Vagina (tissue), 2 donors: ENCODE data around the gene KIDINS220.

Source experiments
- POLR2A ChIP-seq, 2 donors: fragments of 450-650 bp; IDR thresholded peaks; one replicate each; pipeline ENCODE4 v1.6.1; 2017; ENCODE audit warnings: antibody characterized with exemption in 2 of 2, mild to moderate bottlenecking in 2 of 2, moderate library complexity in 2 of 2
- TF ChIP-seq, protein P1 (sequence below), 3 experiments: fragments of 450-650 bp in 2 of 3; fragments of 200-600 bp in 1 of 3; sonication (generic) in 1 of 3; IDR thresholded peaks; one replicate each; pipeline ENCODE4 v1.5.1; 2017 to 2019; ENCODE audit warnings: antibody characterized with exemption in 3 of 3, mild to moderate bottlenecking in 2 of 3, moderate library complexity in 2 of 3

DNA sequence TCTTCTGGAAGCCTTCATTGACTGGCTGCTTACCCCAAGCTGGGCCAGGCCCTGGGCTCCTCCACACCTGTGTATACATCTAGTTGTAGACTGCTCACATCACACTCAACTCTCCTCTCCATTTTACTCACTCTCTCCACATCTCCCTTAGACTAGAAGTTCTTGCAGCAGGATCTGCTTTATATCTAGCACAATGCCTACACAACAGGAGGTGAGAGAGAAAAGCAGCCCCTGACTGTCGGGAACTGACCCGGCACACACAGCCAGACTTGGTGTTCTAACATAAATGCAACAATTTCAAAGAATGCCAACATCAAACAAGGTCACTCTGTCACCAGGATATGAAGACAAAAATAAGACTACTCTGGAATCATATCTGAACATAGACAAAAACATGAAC, 5.9 kb downstream of the KIDINS220 start:
- TF ChIP-seq, protein P1, sequence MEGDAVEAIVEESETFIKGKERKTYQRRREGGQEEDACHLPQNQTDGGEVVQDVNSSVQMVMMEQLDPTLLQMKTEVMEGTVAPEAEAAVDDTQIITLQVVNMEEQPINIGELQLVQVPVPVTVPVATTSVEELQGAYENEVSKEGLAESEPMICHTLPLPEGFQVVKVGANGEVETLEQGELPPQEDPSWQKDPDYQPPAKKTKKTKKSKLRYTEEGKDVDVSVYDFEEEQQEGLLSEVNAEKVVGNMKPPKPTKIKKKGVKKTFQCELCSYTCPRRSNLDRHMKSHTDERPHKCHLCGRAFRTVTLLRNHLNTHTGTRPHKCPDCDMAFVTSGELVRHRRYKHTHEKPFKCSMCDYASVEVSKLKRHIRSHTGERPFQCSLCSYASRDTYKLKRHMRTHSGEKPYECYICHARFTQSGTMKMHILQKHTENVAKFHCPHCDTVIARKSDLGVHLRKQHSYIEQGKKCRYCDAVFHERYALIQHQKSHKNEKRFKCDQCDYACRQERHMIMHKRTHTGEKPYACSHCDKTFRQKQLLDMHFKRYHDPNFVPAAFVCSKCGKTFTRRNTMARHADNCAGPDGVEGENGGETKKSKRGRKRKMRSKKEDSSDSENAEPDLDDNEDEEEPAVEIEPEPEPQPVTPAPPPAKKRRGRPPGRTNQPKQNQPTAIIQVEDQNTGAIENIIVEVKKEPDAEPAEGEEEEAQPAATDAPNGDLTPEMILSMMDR (IDR thresholded peaks at IDR 0.05) = no peak
- no peak for TF ChIP-seq POLR2A (IDR thresholded peaks at IDR 0.05)
